HFFc6 (cell line): ENCODE measurements around the gene RBBP9. TPM values are rescaled to one million over a fixed set of nuclear protein-coding genes. Genes with fewer than 3 reads are reported as not detected.
"Not testable (repeated sequence)": the region's sequence is repeated elsewhere in the genome, so short reads cannot be mapped to it uniquely, and the experiment has no call there.

Experiments used
- DNase-seq: peaks from one replicate; pipeline ENCODE4 v3.0.0-alpha.2; 2018
- H3K27ac Mint-ChIP-seq: 2 replicates; pipeline ENCODE4 v1.8.0; 2020; ENCODE audit warnings: mild to moderate bottlenecking, mixed read lengths
- H3K27me3 Mint-ChIP-seq: 2 replicates; pipeline ENCODE4 v1.8.0; 2021; ENCODE audit warnings: mild to moderate bottlenecking, moderate library complexity, mixed read lengths; ENCODE audit not compliant: insufficient read depth
- H3K36me3 Mint-ChIP-seq: 2 replicates; pipeline ENCODE4 v1.8.0; 2021; ENCODE audit warnings: low read depth, mixed read lengths
- H3K4me1 Mint-ChIP-seq: 2 replicates; pipeline ENCODE4 v1.8.0; 2020; ENCODE audit warnings: low read depth, mixed read lengths
- H3K4me3 Mint-ChIP-seq: 2 replicates; pipeline ENCODE4 v1.8.0; 2020; ENCODE audit warnings: mild to moderate bottlenecking, moderate library complexity, mixed read lengths
- H3K9me3 Mint-ChIP-seq: 2 replicates; pipeline ENCODE4 v1.8.0; 2020; ENCODE audit warnings: mild to moderate bottlenecking, mixed read lengths
- CTCF ChIP-seq: fragments of 200-600 bp; sonication (generic); IDR thresholded peaks from 2 replicates; pipeline ENCODE4 v1.5.0; 2021; ENCODE audit warnings: antibody characterized with exemption, mild to moderate bottlenecking
- total RNA-seq, 6 experiments: library from RNA; stranded (reverse); fragmentation: NEBNext Ultra II Directional; extraction: Animal tissue kit (Norgen Biotek cat#: 25700); gene quantifications; 2 replicates in 1 of 6; 3 replicates in 5 of 6; pipeline ENCODE4 v1.2.3, GENCODE V29; 2021

The RBBP9 gene
- total RNA-seq, 6 experiments from 2014 or later, result 11.5 to 17.5 (median 15.8) TPM

- Mint-ChIP-seq H3K9me3 (no peaks in the 10 kb centered on the region), H3K27me3 (no peaks in the 10 kb centered on the region; the same call in 1 of the 2 replicates), H3K36me3 (0 out of 2 replicates have a peak, but pooled peaks cover 4% of the 10 kb centered on the region), H3K27ac (no peak overlapping the region), H3K4me3 (peak overlapping the region; percentile 56; the same call in 1 of the 2 replicates), H3K4me1 (peaks cover 20% of the 10 kb centered on the region)
- no peak for DNase-seq
- no peak for TF ChIP-seq CTCF
These were observed 7.5 kb upstream of the RBBP9 start for GRCh38 chr20:18504479-18505060.

GRCh38 chr20:18501672-18502071 lies 4.6 kb upstream of the RBBP9 start:
- H3K27ac Mint-ChIP-seq, H3K9me3 Mint-ChIP-seq, H3K4me1 Mint-ChIP-seq, H3K36me3 Mint-ChIP-seq, DNase-seq, H3K4me3 Mint-ChIP-seq, H3K27me3 Mint-ChIP-seq: not testable (repeated sequence)

GRCh38 chr20:18497603-18498002 lies 578 bp upstream of the RBBP9 start:
- Mint-ChIP-seq H3K9me3 (no peaks in the 10 kb centered on the region), H3K27me3 (no peaks in the 10 kb centered on the region), H3K4me1 (peaks cover 15% of the 10 kb centered on the region), H3K4me3 (peak overlapping the region; percentile 99), H3K27ac (peak overlapping the region; percentile 73; the same call in 1 of the 2 replicates), H3K36me3 (peaks cover 6% of the 10 kb centered on the region; the same call in 1 of the 2 replicates)
- DNase-seq, result no peak
- TF ChIP-seq CTCF, result no peak

GRCh38 chr20:18496042-18496441 lies 983 bp downstream of the RBBP9 start:
- Mint-ChIP-seq H3K4me3 (peak overlapping the region; percentile 99), H3K4me1 (peaks cover 15% of the 10 kb centered on the region), H3K9me3 (no peaks in the 10 kb centered on the region), H3K27ac (peak overlapping the region; percentile 27; the same call in 1 of the 2 replicates), H3K36me3 (peaks cover 6% of the 10 kb centered on the region; the same call in 1 of the 2 replicates), H3K27me3 (no peaks in the 10 kb centered on the region)
- no peak for DNase-seq
- TF ChIP-seq CTCF, result no peak

- H3K27ac Mint-ChIP-seq, result no peak overlapping the region
- H3K9me3 Mint-ChIP-seq, result no peaks in the 10 kb centered on the region
- peaks cover 10% of the 10 kb centered on the region; the same call in 1 of the 2 replicates for H3K36me3 Mint-ChIP-seq
- H3K4me3 Mint-ChIP-seq, result no peak overlapping the region
- H3K27me3 Mint-ChIP-seq, result no peaks in the 10 kb centered on the region
- no peak for TF ChIP-seq CTCF
- DNase-seq, result no peak
- no peaks in the 10 kb centered on the region for H3K4me1 Mint-ChIP-seq
These were observed 8.7 kb downstream of the RBBP9 start for GRCh38 chr20:18488301-18488700.

- peaks cover 19% of the 10 kb centered on the region for H3K36me3 Mint-ChIP-seq
- no peaks in the 10 kb centered on the region for H3K4me1 Mint-ChIP-seq
- H3K9me3 Mint-ChIP-seq, result no peaks in the 10 kb centered on the region
- no peaks in the 10 kb centered on the region; the same call in 1 of the 2 replicates for H3K27me3 Mint-ChIP-seq
- no peak overlapping the region for H3K27ac Mint-ChIP-seq
- no peak for TF ChIP-seq CTCF
- DNase-seq, result no peak
- H3K4me3 Mint-ChIP-seq, result no peak overlapping the region
These were observed 15.4 kb downstream of the RBBP9 start for GRCh38 chr20:18481596-18481995.
